Measurements from ENCODE around the gene PRKD2.

GRCh38 chr19:46659151-46660007, 57.5 kb downstream of the PRKD2 start:
- no peak for TF ChIP-seq POLR2AphosphoS5 (IDR thresholded peaks at IDR 0.05; ENCODE audit: borderline replicate concordance, low read depth, low read length)
- no peak for TF ChIP-seq EZH2 (IDR thresholded peaks at IDR 0.05)
- no peak for TF ChIP-seq FOXP2 (optimal IDR thresholded peaks at IDR 0.05; ENCODE audit: control extremely low read depth, extremely low read length, insufficient read depth)
